NCI-H526 treated with DMSO at 0.1 percent for 48 hours (cell line): ENCODE measurements around the gene STARD8.

ENCODE experiments used
- DNase-seq: peaks from one replicate; lab custom pipeline; 2025; lab: John Stamatoyannopoulos, UW

STARD8 gene

DNA sequence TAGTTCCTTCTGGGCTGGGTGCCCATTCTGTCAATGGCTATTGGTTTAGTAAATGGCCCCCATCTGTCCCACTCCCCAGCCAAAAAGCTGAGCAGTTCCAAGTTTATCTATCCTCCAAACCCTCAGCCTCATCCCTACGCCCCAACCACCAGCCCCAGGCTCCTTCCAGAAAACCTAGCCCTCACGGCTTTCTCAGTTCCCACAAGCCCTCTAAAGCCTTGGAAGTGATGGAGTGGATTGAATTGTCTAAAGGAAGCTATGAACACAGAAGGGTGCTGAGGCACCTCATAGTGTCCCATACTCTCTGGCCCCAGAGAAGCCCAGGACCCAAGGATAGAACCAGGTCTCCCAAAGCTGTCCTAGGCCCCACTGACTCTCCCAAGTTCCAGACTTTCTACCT, 105.8 kb downstream of the STARD8 start:
- DNase-seq: no peak

DNA sequence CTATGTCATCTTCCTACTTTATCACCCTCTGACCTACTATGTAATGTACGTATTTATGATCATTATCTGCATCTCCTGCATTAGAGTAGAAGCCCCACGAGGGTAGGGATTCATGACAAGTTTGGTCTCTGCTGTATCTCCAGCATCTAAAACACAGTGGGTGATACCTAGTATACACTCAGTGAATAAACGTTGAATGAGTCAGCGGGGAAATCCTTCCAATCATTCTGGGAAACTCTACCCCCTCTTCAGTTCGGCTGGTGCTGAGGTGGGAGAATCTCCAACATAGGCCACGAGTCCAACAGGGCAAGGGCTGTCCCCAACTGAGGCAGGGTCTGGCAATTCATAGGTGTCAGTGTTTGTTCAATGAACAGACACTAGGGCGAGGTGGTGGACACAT, 106.9 kb downstream of the STARD8 start:
- DNase-seq: no peak

DNA sequence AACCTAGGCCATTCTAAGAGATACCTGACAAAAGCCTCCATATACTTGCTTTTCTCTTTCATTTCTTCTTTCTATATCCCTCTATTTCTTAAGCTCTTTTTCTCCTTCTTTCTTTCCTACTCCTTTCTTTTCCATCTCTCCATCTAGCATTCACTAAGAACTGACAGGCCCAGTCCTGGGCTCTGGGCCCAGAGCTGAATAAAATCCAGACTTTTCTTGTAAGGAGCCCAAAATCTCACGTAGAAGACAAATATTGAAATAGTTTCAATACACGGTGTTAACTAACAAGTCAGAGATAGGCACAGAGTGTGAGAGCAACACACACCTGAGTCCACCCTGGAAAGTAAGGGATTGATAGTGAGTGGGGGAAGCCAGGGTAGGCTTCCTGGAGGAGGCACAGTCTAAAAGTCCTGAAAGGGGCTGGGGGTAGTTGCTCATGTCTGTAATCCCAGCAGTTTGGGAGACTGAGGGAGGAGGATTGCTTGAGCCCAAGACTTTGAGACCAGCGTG, 108.2 kb downstream of the STARD8 start:
- no peak for DNase-seq

DNA sequence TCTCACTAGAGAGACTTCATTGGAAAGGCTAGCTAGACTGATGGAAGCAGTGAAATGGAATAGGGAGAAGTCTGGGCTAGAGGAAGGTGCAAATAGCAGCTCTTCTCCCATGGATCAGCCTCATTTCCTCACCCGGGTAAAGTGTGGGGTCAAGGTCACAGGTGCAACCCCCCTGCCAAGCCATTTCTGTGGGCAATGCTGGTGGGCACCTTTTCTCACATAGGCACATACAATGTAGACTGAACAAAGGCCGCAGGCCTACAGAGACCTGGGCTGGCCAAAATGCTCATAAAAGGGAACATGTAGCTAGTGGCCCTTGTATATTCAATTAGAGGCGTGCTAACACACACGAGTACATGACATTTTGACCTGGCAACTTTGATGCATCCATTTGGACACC, 109.9 kb downstream of the STARD8 start:
- DNase-seq: no peak

DNA sequence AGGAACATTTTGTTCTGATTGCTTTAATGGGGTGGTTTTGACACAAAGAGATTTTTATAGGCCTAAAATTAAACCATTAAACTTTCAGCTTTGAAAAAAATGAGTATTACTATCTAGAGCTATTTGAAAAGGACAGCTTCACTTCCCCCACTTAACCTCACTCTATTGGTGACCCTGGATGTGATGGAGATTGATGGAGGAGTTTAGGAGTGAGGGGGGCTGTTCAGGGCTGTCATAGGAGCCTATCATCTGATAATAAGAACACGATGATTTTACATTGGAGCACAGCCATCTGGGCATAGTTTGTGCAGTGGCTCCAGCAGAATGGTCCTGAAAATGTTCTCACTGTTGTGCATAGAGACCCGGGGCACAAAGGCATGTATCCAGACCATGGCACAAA, 110.3 kb downstream of the STARD8 start:
- no peak for DNase-seq

DNA sequence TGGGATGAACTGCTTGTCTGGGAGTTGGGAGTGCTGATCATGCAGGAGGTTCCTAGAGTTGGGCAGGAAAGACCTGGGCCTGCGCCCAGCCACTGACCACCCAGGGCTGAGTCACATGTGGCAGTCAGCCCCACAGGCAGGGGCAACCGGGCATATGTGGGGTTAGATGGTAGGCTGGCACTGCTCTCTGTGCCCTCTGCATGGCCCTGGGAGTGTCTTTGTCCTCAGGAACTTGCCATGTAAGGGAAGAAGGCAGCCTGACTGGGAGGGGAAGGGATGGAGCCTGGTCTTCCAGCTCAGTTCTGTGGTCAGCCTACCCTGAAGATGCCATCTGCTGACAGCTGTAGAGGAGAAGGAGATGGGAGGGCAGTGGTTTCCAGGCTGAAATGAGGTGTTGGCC, 111.2 kb downstream of the STARD8 start:
- DNase-seq: no peak

DNA sequence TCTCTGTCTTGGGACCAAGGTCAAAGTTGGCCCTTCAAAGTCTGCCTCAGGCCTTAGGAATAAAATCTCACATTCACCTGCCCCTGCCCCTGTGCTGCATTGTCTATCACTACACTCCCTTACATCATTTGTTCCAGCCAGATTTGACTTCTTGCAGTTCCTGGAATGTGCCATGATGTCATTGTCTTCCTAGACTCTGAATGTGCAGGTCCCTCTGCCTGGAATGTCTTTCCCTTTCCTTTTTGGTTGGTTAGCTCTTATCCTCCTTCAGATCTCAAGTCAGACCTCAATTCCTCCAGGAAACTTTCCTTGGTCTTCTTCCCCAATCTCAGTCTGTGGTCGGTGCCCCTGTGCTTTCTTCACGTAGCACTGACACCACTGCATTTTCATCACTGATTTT, 113.6 kb downstream of the STARD8 start:
- no peak for DNase-seq

DNA sequence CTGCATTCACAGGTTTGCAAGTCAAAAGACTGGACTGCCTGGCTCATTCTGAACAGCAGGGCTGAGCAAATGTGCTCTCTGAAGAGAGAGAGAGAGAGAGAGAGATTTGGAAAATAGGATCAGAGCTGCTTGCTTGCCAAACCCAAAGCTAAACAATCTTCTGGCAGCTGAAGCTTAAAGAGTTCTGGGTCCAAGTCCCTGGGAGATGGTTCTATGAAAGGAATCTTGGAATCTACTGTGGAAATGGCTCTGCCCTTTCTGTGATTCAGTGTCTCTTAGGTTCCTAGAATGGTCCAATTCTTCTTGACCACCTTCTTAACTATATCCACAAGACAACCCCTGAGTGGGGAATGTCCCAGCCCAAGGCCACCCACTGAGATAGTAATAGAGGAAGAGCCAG, 115.3 kb downstream of the STARD8 start:
- DNase-seq: no peak

DNA sequence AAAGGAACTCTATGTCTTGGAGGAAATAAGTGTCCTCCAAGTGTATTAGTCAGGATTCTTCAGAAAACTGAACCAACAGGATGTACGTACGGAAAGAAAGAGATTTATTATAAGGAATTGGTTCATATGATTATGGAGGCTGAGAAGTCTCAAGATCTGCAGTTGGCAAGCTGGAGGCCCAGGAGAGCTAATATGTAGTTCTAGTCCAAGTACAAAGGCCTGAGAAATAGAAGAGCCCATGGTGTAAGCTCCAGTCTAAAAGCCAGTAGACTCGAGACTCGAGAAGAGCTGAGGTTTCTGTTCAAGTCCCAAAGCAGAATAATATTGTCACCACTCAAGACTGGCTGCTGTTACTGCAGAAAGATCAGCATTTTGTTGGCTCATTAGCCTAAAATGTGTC, 116.0 kb downstream of the STARD8 start:
- DNase-seq: no peak
